A549 (cell line): ENCODE measurements around the gene DIAPH2. TPM values are rescaled to one million over a fixed set of nuclear protein-coding genes. Genes with fewer than 3 reads are reported as not detected.

Experiments
- ATAC-seq, 2 experiments: fragments of 200-7000 bp in 1 of 2; fragments of >200 bp in 1 of 2; cut with Nextera tagmentation in 1 of 2; cut with Tn5 transposase in 1 of 2; 3 replicates each; pipeline versions ENCODE4 v1.8.0 to v1.9.1; 2018 to 2020; ENCODE audit warnings: mild to moderate bottlenecking in 1 of 2, moderate library complexity in 1 of 2
- CTCF ChIA-PET: fragments of 300-600 bp; sonication (Branson Sonifier 250); formaldehyde crosslinking; extraction: SDS; loops from one replicate; lab custom pipeline; 2021; ENCODE audit warnings: antibody characterized with exemption, inconsistent platforms; lab: Yijun Ruan, JAX
- POLR2A ChIA-PET: fragments of 350-600 bp; formaldehyde crosslinking; extraction: SDS; loops from one replicate; lab custom pipeline; 2021; ENCODE audit warnings: antibody characterized with exemption, inconsistent platforms; lab: Yijun Ruan, JAX
- DNase-seq, 2 experiments: peaks; one replicate each; pipeline versions ENCODE4 v3.0.0 to v3.0.0-alpha.2; 2011 to 2016; ENCODE audit warnings: low read depth in 1 of 2, low spot score in 1 of 2
- FAIRE-seq: peaks from 2 replicates; lab custom pipeline; 2011; peaks lifted over from hg19 to GRCh38; lab: Jason Lieb, UNC
- H3K27ac ChIP-seq, 2 experiments: fragments of >200 bp; sonication (Bioruptor Twin); formaldehyde crosslinking; 3 replicates each; pipeline ENCODE4 v1.5.1; 2016 to 2017
- H3K4me1 ChIP-seq: fragments of >200 bp; sonication (Bioruptor Twin); formaldehyde crosslinking; 3 replicates; pipeline ENCODE4 v1.6.1; 2016
- H3K4me2 ChIP-seq: fragments of >200 bp; sonication (Bioruptor Twin); formaldehyde crosslinking; 3 replicates; pipeline ENCODE4 v1.6.1; 2016
- H3K4me3 ChIP-seq: fragments of >200 bp; sonication (Bioruptor Twin); formaldehyde crosslinking; 3 replicates; pipeline ENCODE4 v1.5.1; 2016
- H3K9me3 ChIP-seq: fragments of >200 bp; sonication (Bioruptor Twin); formaldehyde crosslinking; 3 replicates; pipeline ENCODE4 v1.6.1; 2016
- CEBPB ChIP-seq, 2 experiments: fragments of >200 bp in 1 of 2; sonication (Bioruptor Twin) in 1 of 2; formaldehyde crosslinking in 1 of 2; IDR thresholded peaks; 2 replicates each; pipeline ENCODE4 v1.6.1; 2012 to 2016
- CHD4 ChIP-seq: fragments of 200-600 bp; sonication (generic); IDR thresholded peaks from 2 replicates; pipeline ENCODE4 v1.6.1; 2016; ENCODE audit warnings: antibody characterized with exemption, mild to moderate bottlenecking, borderline replicate concordance
- EHF ChIP-seq: fragments of 250-450 bp; sonication (Bioruptor Pico); IDR thresholded peaks from 2 replicates; pipeline ENCODE4 v1.5.0; 2020; ENCODE audit warnings: mild to moderate bottlenecking
- EHMT2 ChIP-seq: fragments of 200-600 bp; sonication (generic); IDR thresholded peaks from 2 replicates; pipeline ENCODE4 v1.6.1; 2016; ENCODE audit warnings: antibody characterized with exemption, low read depth, mild to moderate bottlenecking, moderate library complexity
- FOXS1 ChIP-seq: fragments of 250-450 bp; sonication (Bioruptor Pico); IDR thresholded peaks from 2 replicates; pipeline ENCODE4 v1.5.0; 2020; ENCODE audit warnings: mild to moderate bottlenecking, moderate library complexity
- GATA3 ChIP-seq: IDR thresholded peaks from 2 replicates; pipeline ENCODE4 v1.6.1; 2012; ENCODE audit warnings: borderline replicate concordance
- HDAC2 ChIP-seq: fragments of 200-600 bp; sonication (generic); IDR thresholded peaks from 2 replicates; pipeline ENCODE4 v1.6.1; 2016
- JUN ChIP-seq, 2 experiments: fragments of >200 bp; sonication (Bioruptor Twin); formaldehyde crosslinking; IDR thresholded peaks; 2 replicates in 1 of 2; 3 replicates in 1 of 2; pipeline ENCODE4 v1.6.1; 2016 to 2017
- KDM5A ChIP-seq: fragments of 200-600 bp; sonication (generic); IDR thresholded peaks from 2 replicates; pipeline ENCODE4 v1.6.1; 2016; ENCODE audit warnings: antibody characterized with exemption, mild to moderate bottlenecking
- NFE2L2 ChIP-seq: fragments of 150-350 bp; conservative IDR thresholded peaks from 2 replicates; pipeline ENCODE4 v1.6.1; 2014; ENCODE audit warnings: low read length
- POLR2AphosphoS2 ChIP-seq: conservative IDR thresholded peaks from 2 replicates; pipeline ENCODE4 v1.6.1; 2012; ENCODE audit warnings: low read length, improper control_type of control experiment, inconsistent platforms
- RAD21 ChIP-seq, 2 experiments: fragments of >200 bp in 1 of 2; sonication (Bioruptor Twin) in 1 of 2; formaldehyde crosslinking in 1 of 2; IDR thresholded peaks in 1 of 2; conservative IDR thresholded peaks in 1 of 2; 2 replicates in 1 of 2; 3 replicates in 1 of 2; pipeline ENCODE4 v1.6.1; 2012 to 2018; ENCODE audit warnings: inconsistent platforms in 1 of 2
- RARB ChIP-seq: fragments of 250-450 bp; sonication (Bioruptor Pico); IDR thresholded peaks from 2 replicates; pipeline ENCODE4 v1.8.0; 2021; ENCODE audit warnings: mild to moderate bottlenecking, moderate library complexity
- ZSCAN20 ChIP-seq: fragments of 250-450 bp; sonication (Bioruptor Pico); IDR thresholded peaks from 2 replicates; pipeline ENCODE4 v1.8.0; 2022; ENCODE audit warnings: mild to moderate bottlenecking, moderate library complexity
- WGBS: methylation state at CpG from one replicate; pipeline ENCODE4 v1.1.6; 2017; ENCODE audit errors: missing lambda C conversion rate; 5-methylcytosine and 5-hydroxymethylcytosine counted together
- polyA plus RNA-seq, 4 experiments: library from polyadenylated mRNA; depleted of rRNA in 3 of 4; stranded (reverse); fragments of >200 nt; fragmentation: RNase III in 1 of 4; extraction: RNeasy Plus Mini Kit Qiagen cat#74134 plus additional on column Dnase treatment in 1 of 4; gene quantifications; 2 replicates in 3 of 4; 3 replicates in 1 of 4; pipeline ENCODE4 v1.2.3, GENCODE V29; 2011 to 2017
- TF ChIP-seq, protein P1 (sequence below): fragments of 150-350 bp; IDR thresholded peaks from 2 replicates; pipeline ENCODE4 v1.6.1; 2014; ENCODE audit warnings: low read depth, mild to moderate bottlenecking, low read length
- TF ChIP-seq, protein P2 (sequence below): fragments of 250-450 bp; sonication (Bioruptor Pico); IDR thresholded peaks from 2 replicates; pipeline ENCODE4 v1.5.0; 2020; ENCODE audit warnings: low read depth, mild to moderate bottlenecking, moderate library complexity
- TF ChIP-seq, protein P3 (sequence below): fragments of >200 bp; sonication (Bioruptor Twin); formaldehyde crosslinking; IDR thresholded peaks from 3 replicates; pipeline ENCODE4 v1.6.1; 2016
- TF ChIP-seq, protein P4 (sequence below): fragments of 200-600 bp; sonication (generic); IDR thresholded peaks from 2 replicates; pipeline ENCODE4 v1.6.1; 2016; ENCODE audit warnings: antibody characterized with exemption, mild to moderate bottlenecking, moderate library complexity

The DIAPH2 gene
- polyA plus RNA-seq, 2 of the 4 experiments (the other 2 are of a cell fraction) = 3.7 to 10.0 TPM

DNA sequence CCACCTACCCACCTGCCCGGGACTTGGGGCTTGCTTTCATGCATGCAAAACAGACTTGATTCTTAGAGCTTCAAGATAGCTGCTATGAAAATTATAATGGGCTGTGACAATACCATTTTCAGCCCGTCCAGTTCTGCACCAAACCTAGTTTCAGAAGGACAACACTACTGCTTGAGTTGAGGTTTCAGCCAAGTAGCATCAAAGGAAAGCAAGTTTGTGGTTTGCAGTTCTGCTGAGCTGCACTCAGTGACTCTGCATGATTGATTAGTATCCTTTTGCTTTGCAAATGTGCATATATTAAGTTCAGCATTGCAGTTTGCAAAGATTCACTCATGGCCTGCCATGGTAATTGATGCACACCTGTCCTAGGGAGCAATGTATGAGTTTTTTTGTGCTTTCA is 641.8 kb downstream of the DIAPH2 start:
- FAIRE-seq = peak; percentile 76
- no peak for ATAC-seq
- H3K9me3 ChIP-seq = no peaks in the 10 kb centered on the region
- no peak overlapping the region for H3K4me3 ChIP-seq
- H3K4me2 ChIP-seq = no peak overlapping the region
- WGBS = 93% methylated on average over 2 of the region's 2 CpGs
- DNase-seq = no peak
- no peak overlapping the region for H3K27ac ChIP-seq
- POLR2A ChIA-PET = no interaction called here
- TF ChIP-seq, protein P1, sequence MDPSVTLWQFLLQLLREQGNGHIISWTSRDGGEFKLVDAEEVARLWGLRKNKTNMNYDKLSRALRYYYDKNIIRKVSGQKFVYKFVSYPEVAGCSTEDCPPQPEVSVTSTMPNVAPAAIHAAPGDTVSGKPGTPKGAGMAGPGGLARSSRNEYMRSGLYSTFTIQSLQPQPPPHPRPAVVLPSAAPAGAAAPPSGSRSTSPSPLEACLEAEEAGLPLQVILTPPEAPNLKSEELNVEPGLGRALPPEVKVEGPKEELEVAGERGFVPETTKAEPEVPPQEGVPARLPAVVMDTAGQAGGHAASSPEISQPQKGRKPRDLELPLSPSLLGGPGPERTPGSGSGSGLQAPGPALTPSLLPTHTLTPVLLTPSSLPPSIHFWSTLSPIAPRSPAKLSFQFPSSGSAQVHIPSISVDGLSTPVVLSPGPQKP = no peak
- TF ChIP-seq EHF (CRISPR knock-in tag) (no peak), ZSCAN20 (CRISPR knock-in tag) (no peak), KDM5A (no peak)
- TF ChIP-seq, all 56 proteins: peak for 0
- no peaks in the 10 kb centered on the region for H3K4me1 ChIP-seq
- CTCF ChIA-PET = no interaction called here

DNA sequence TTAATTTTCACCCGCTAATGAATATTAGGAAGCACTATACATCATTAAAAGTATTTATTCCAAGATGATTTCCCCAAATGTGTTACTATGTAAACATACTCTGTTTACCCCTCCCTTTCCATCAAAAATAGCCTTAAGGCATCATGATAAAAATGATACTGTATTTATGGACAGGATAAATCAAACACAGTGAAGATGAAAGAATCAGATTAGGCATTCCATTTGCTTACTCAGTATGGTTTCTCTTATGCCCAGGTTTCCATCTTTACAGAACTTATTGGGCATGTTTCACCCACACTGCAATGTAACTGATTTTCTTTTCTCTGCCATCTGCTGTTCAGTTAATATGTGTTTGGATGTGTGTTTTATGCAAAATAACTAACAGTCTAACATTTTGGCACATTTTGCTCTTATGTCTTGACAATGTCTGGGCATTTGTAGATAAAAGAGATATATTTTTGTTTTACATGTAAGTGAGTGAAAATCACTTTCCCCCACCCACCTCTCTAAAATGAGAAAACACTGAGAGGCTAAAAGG is 644.3 kb downstream of the DIAPH2 start:
- Histone ChIP-seq H3K4me3 (no peak overlapping the region), H3K4me1 (no peaks in the 10 kb centered on the region), H3K9me3 (no peaks in the 10 kb centered on the region), H3K27ac (no peak overlapping the region), H3K4me2 (no peak overlapping the region)
- TF ChIP-seq GATA3 = peak; percentile 28; the same call in 1 of the 2 replicates
- TF ChIP-seq POLR2AphosphoS2 = no peak
- TF ChIP-seq, protein P2, sequence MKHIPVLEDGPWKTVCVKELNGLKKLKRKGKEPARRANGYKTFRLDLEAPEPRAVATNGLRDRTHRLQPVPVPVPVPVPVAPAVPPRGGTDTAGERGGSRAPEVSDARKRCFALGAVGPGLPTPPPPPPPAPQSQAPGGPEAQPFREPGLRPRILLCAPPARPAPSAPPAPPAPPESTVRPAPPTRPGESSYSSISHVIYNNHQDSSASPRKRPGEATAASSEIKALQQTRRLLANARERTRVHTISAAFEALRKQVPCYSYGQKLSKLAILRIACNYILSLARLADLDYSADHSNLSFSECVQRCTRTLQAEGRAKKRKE (CRISPR knock-in tag) = no peak
- no peak for TF ChIP-seq CEBPB (IDR thresholded peaks at IDR 0.05)
- WGBS = 87% methylated on average over 1 of the region's 1 CpG
- peak in 1 of 2 experiments; percentile 0 for DNase-seq
- no peak for ATAC-seq
- FAIRE-seq = peak; percentile 93
- ChIA-PET POLR2A (no interaction called here), CTCF (no interaction called here)

DNA sequence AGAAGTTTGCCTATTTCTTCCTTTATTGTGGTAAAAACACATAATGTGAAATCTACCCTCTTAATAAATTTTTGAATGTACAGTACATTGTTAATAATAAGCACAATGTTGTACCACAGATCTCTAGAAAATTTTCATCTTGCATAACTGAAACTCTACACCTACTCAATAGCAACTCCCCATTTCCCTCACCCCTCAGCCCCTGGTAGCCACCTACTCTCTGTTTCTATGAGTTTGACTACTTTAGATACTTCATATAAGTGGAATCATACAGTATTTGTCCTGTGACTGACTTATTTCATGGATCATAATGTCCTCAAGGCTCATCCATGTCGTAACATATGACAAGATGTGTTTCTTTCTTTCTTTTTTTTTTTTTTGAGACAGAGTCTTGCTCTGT is 645.5 kb downstream of the DIAPH2 start:
- TF ChIP-seq HDAC2 (no peak), EHMT2 (no peak), FOXS1 (CRISPR knock-in tag) (no peak), CHD4 (no peak)
- TF ChIP-seq, protein P3, sequence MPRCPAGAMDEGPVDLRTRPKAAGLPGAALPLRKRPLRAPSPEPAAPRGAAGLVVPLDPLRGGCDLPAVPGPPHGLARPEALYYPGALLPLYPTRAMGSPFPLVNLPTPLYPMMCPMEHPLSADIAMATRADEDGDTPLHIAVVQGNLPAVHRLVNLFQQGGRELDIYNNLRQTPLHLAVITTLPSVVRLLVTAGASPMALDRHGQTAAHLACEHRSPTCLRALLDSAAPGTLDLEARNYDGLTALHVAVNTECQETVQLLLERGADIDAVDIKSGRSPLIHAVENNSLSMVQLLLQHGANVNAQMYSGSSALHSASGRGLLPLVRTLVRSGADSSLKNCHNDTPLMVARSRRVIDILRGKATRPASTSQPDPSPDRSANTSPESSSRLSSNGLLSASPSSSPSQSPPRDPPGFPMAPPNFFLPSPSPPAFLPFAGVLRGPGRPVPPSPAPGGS = no peak
- POLR2A ChIA-PET = no interaction called here
- Histone ChIP-seq H3K4me3 (no peak overlapping the region), H3K27ac (no peak overlapping the region), H3K9me3 (no peaks in the 10 kb centered on the region), H3K4me1 (no peaks in the 10 kb centered on the region), H3K4me2 (no peak overlapping the region)
- ATAC-seq = no peak
- 89% methylated on average over 1 of the region's 1 CpG for WGBS
- CTCF ChIA-PET = interaction anchor here (0.6 kb wide), 1 partner anchor 14 kb away, joined by 3 read pairs; no protein-coding TSS in a partner anchor
- no peak for DNase-seq
- peak; percentile 61 for FAIRE-seq

DNA sequence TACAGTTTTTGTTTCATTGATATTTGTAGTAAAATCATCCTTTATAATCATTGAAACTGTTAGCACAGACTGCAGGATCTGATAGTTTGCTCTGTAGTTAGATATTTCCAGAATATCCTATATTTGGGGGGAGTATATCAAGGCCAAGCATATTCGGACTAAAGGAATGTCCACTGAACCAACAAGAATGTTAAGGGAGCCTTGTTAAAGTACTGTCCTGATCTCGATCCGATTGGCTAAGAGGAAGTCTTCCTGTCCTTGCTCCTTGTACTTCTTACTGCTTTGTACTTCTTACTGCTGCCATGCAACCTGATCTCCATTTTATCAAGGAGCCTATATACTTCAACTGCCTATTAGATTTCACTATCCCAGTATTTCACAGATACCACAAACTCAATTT is 648.3 kb downstream of the DIAPH2 start:
- H3K4me3 ChIP-seq = no peak overlapping the region
- DNase-seq (no peak), FAIRE-seq (no peak)
- no peaks in the 10 kb centered on the region for H3K9me3 ChIP-seq
- no peak overlapping the region for H3K27ac ChIP-seq
- TF ChIP-seq RARB = no peak
- TF ChIP-seq FOXS1 (CRISPR knock-in tag) = no peak
- no peak for TF ChIP-seq EHMT2
- TF ChIP-seq RAD21 (conservative IDR thresholded peaks at IDR 0.05 in 1 of 2, IDR thresholded peaks at IDR 0.05 in 1 of 2) = no peak
- TF ChIP-seq, protein P4, sequence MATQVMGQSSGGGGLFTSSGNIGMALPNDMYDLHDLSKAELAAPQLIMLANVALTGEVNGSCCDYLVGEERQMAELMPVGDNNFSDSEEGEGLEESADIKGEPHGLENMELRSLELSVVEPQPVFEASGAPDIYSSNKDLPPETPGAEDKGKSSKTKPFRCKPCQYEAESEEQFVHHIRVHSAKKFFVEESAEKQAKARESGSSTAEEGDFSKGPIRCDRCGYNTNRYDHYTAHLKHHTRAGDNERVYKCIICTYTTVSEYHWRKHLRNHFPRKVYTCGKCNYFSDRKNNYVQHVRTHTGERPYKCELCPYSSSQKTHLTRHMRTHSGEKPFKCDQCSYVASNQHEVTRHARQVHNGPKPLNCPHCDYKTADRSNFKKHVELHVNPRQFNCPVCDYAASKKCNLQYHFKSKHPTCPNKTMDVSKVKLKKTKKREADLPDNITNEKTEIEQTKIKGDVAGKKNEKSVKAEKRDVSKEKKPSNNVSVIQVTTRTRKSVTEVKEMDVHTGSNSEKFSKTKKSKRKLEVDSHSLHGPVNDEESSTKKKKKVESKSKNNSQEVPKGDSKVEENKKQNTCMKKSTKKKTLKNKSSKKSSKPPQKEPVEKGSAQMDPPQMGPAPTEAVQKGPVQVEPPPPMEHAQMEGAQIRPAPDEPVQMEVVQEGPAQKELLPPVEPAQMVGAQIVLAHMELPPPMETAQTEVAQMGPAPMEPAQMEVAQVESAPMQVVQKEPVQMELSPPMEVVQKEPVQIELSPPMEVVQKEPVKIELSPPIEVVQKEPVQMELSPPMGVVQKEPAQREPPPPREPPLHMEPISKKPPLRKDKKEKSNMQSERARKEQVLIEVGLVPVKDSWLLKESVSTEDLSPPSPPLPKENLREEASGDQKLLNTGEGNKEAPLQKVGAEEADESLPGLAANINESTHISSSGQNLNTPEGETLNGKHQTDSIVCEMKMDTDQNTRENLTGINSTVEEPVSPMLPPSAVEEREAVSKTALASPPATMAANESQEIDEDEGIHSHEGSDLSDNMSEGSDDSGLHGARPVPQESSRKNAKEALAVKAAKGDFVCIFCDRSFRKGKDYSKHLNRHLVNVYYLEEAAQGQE = no peak
- TF ChIP-seq JUN (IDR thresholded peaks at IDR 0.05) = no peak
- no peak for TF ChIP-seq NFE2L2
- TF ChIP-seq, all 56 proteins: peak for 0
- no peak for ATAC-seq
- ChIA-PET POLR2A (no interaction called here), CTCF (no interaction called here)
- H3K4me2 ChIP-seq = no peak overlapping the region
- H3K4me1 ChIP-seq = no peaks in the 10 kb centered on the region
- WGBS = 82% methylated on average over 3 of the region's 3 CpGs
